Testis (tissue), 3 donors: ENCODE results near the gene FAM162A. TPM values are rescaled to one million over a fixed set of nuclear protein-coding genes. Genes with fewer than 3 reads are reported as not detected.
"Not testable (repeated sequence)": the region's sequence is repeated elsewhere in the genome, so short reads cannot be mapped to it uniquely, and the experiment has no call there.

ENCODE experiments used
- DNase-seq: peaks from one replicate; pipeline ENCODE4 v3.0.0-alpha.2; 2019
- H3K27ac ChIP-seq, 2 donors: fragments of 200-600 bp; sonication (generic); one replicate each; pipeline ENCODE4 v1.5.1; 2019
- H3K27me3 ChIP-seq: fragments of 200-600 bp; sonication (generic); one replicate; pipeline ENCODE4 v1.5.1; 2019
- H3K36me3 ChIP-seq: fragments of 200-600 bp; sonication (generic); one replicate; pipeline ENCODE4 v1.5.1; 2017; ENCODE audit warnings: low read depth; ENCODE audit errors: missing control alignments
- H3K4me1 ChIP-seq: fragments of 200-600 bp; sonication (generic); one replicate; pipeline ENCODE4 v1.5.1; 2019
- H3K4me3 ChIP-seq, 2 donors: fragments of 200-600 bp; sonication (generic); one replicate each; pipeline ENCODE4 v1.5.1; 2017 to 2019
- H3K9me3 ChIP-seq: fragments of 200-600 bp; sonication (generic); one replicate; pipeline ENCODE4 v1.5.1; 2017
- CTCF ChIP-seq, 3 experiments: fragments of 450-650 bp in 2 of 3; fragments of 200-600 bp in 1 of 3; sonication (generic) in 1 of 3; IDR thresholded peaks; one replicate each; pipeline ENCODE4 v1.5.1; 2016 to 2019; ENCODE audit warnings: antibody characterized with exemption in 3 of 3, mild to moderate bottlenecking in 2 of 3, moderate library complexity in 1 of 3
- POLR2A ChIP-seq: fragments of 450-650 bp; IDR thresholded peaks from one replicate; pipeline ENCODE4 v1.6.1; 2017; ENCODE audit warnings: antibody characterized with exemption, mild to moderate bottlenecking, moderate library complexity
- WGBS, 2 donors: methylation state at CpG; one replicate each; pipeline ENCODE4 v1.1.5; 2018; 5-methylcytosine and 5-hydroxymethylcytosine counted together
- intact Hi-C: fragments of 100-400 bp; cut with DNase I; formaldehyde crosslinking; loops from one replicate; pipeline ENCODE4 v1.15.1; 2023; ENCODE audit warnings: low total_unique reads
- polyA plus RNA-seq: library from polyadenylated mRNA; stranded (reverse); fragments of 350-450 nt; fragmentation: Illumina TruSeq; extraction: RNeasy Lipid Tissue Mini Kit (QIAGEN cat#74804); gene quantifications from one replicate; pipeline ENCODE4 v1.2.3, GENCODE V29; 2014; ENCODE audit warnings: low read depth, low replicate concordance; ENCODE audit not compliant: insufficient read depth
- total RNA-seq, 2 donors: library from RNA; depleted of rRNA; stranded (reverse); fragments of >200 nt; gene quantifications; one replicate each; pipeline ENCODE4 v1.2.3, GENCODE V29; 2016

FAM162A gene
- total and polyA plus RNA-seq, 3 donors from 2014 or later: 16.0 to 77.7 (median 17.7) TPM

GRCh38 chr3:122448218-122448617, 64.2 kb downstream of the FAM162A start:
- DNase-seq, intact Hi-C loops, H3K4me3 ChIP-seq, H3K9me3 ChIP-seq, H3K36me3 ChIP-seq, H3K4me1 ChIP-seq, H3K27me3 ChIP-seq, H3K27ac ChIP-seq: not testable (repeated sequence)
- WGBS, 2 donors: 91 to 99% methylated on average over 6 of the region's 6 CpGs

GRCh38 chr3:122451371-122451770, 67.4 kb downstream of the FAM162A start:
- H3K36me3 ChIP-seq: no peaks in the 10 kb centered on the region
- DNase-seq: no peak
- intact Hi-C loops: no loop called here
- H3K27me3 ChIP-seq: no peaks in the 10 kb centered on the region
- H3K4me3 ChIP-seq: no peak overlapping the region
- peak overlapping the region in 1 of 2 donors; percentile 8 for H3K27ac ChIP-seq
- H3K9me3 ChIP-seq: no peaks in the 10 kb centered on the region
- TF ChIP-seq POLR2A: no peak
- no peak for TF ChIP-seq CTCF (IDR thresholded peaks at IDR 0.05)
- peaks cover 4% of the 10 kb centered on the region for H3K4me1 ChIP-seq
- WGBS, 2 donors: 71 to 88% methylated on average over 3 of the region's 3 CpGs

DNA sequence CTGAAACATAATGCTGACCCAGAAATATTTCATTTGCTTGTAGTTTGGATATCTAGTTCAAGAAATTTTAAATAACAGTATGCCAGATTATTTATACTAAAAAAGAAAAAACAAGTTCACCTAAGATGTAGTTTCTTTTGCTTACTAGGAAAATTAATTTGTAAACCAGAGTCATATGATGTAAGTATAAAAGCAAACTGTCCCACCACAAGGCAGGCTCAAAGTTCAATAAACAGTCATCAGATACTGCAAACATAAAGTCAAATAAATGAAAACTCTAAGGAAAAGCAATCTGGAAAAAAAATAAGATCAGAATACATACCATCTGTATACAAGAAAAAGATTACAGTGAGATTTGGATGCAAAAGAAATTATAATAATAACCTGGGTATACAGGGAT, 72.1 kb downstream of the FAM162A start:
- no peak for TF ChIP-seq CTCF (IDR thresholded peaks at IDR 0.05)
- no peak for TF ChIP-seq POLR2A
- intact Hi-C loops: no loop called here
- Histone ChIP-seq H3K27me3 (no peaks in the 10 kb centered on the region), H3K9me3 (no peaks in the 10 kb centered on the region), H3K4me3 (no peak overlapping the region), H3K36me3 (no peaks in the 10 kb centered on the region), H3K27ac (no peak overlapping the region), H3K4me1 (peaks cover 4% of the 10 kb centered on the region)
- no peak for DNase-seq

- H3K4me3 ChIP-seq: no peak overlapping the region
- no peak for TF ChIP-seq CTCF (IDR thresholded peaks at IDR 0.05)
- TF ChIP-seq POLR2A: no peak
- no peaks in the 10 kb centered on the region for H3K27me3 ChIP-seq
- H3K27ac ChIP-seq: no peak overlapping the region
- intact Hi-C loops: no loop called here
- no peak for DNase-seq
- H3K36me3 ChIP-seq: no peaks in the 10 kb centered on the region
- WGBS, 2 donors: 91 to 95% methylated on average over 2 of the region's 2 CpGs
- H3K9me3 ChIP-seq: no peaks in the 10 kb centered on the region
- no peaks in the 10 kb centered on the region for H3K4me1 ChIP-seq
Measured at GRCh38 chr3:122457706-122458105, 73.7 kb downstream of the FAM162A start.

DNA sequence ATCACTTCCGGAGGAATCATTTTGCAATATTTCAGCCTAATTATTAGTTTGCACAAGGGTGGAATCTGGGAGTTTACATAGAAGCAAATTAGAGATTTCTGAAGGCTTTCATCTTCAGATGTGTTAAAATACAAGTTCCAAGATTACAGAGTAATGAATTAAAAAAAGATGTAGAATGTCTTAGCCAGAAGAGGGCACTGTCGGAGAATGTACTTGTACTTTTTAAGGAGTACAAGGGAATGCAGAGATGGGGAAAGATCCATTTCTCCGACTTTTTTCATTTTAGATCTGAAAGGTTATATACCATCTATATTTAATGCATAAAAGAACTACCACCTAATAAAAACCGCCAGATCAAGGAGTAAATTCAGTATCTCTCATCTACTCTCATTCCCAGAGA, 75.0 kb downstream of the FAM162A start:
- 50 to 63% methylated on average over 4 of the region's 4 CpGs for WGBS, 2 donors
- H3K4me3 ChIP-seq: no peak overlapping the region
- H3K4me1 ChIP-seq: peaks cover under 1% of the 10 kb centered on the region
- TF ChIP-seq POLR2A: no peak
- peak; percentile 16 to 49 (median 18) for TF ChIP-seq CTCF (IDR thresholded peaks at IDR 0.05)
- no peaks in the 10 kb centered on the region for H3K27me3 ChIP-seq
- H3K9me3 ChIP-seq: no peaks in the 10 kb centered on the region
- no peaks in the 10 kb centered on the region for H3K36me3 ChIP-seq
- DNase-seq: no peak
- intact Hi-C loops: no loop called here
- H3K27ac ChIP-seq: no peak overlapping the region
